NCI-H1930 (cell line): ENCODE results near the gene IL15RA.
"Not testable (repeated sequence)": the region's sequence is repeated elsewhere in the genome, so short reads cannot be mapped to it uniquely, and the experiment has no call there.

Source experiments
- DNase-seq, 2 experiments: peaks; one replicate each; lab custom pipeline; 2025; lab: John Stamatoyannopoulos, UW

The IL15RA gene

GRCh38 chr10:5921746-5922145, 55.6 kb downstream of the IL15RA start:
- no peak for DNase-seq

GRCh38 chr10:5919568-5919967, 57.8 kb downstream of the IL15RA start:
- DNase-seq: no peak

GRCh38 chr10:5918763-5919162, 58.6 kb downstream of the IL15RA start:
- no peak for DNase-seq

GRCh38 chr10:5917305-5917704, 60.0 kb downstream of the IL15RA start:
- no peak for DNase-seq

- DNase-seq: no peak
Measured at GRCh38 chr10:5915451-5915850, 61.9 kb downstream of the IL15RA start.

GRCh38 chr10:5913736-5914135, 63.6 kb downstream of the IL15RA start:
- no peak for DNase-seq

GRCh38 chr10:5911670-5912069, 65.7 kb downstream of the IL15RA start:
- no peak for DNase-seq

GRCh38 chr10:5910323-5911100, 66.8 kb downstream of the IL15RA start:
- DNase-seq: no peak

- not testable (repeated sequence) for DNase-seq
Measured at GRCh38 chr10:5908676-5909075, 68.7 kb downstream of the IL15RA start.

- no peak for DNase-seq
Measured at GRCh38 chr10:5906651-5907050, 70.7 kb downstream of the IL15RA start.

- no peak for DNase-seq
Measured at GRCh38 chr10:5905854-5906507, 71.4 kb downstream of the IL15RA start.

- DNase-seq: no peak
Measured at GRCh38 chr10:5904227-5904626, 73.1 kb downstream of the IL15RA start.

- DNase-seq: no peak
Measured at GRCh38 chr10:5903563-5903962, 73.8 kb downstream of the IL15RA start.

- no peak for DNase-seq
Measured at GRCh38 chr10:5902511-5903274, 74.7 kb downstream of the IL15RA start.
